ENCODE results near the gene PARD6G. TPM values are rescaled to one million over a fixed set of nuclear protein-coding genes. Genes with fewer than 3 reads are reported as not detected.

PARD6G gene
- total RNA-seq, 6 experiments from 2014 or later, result 0.34 to 0.66 (median 0.50) TPM

DNA sequence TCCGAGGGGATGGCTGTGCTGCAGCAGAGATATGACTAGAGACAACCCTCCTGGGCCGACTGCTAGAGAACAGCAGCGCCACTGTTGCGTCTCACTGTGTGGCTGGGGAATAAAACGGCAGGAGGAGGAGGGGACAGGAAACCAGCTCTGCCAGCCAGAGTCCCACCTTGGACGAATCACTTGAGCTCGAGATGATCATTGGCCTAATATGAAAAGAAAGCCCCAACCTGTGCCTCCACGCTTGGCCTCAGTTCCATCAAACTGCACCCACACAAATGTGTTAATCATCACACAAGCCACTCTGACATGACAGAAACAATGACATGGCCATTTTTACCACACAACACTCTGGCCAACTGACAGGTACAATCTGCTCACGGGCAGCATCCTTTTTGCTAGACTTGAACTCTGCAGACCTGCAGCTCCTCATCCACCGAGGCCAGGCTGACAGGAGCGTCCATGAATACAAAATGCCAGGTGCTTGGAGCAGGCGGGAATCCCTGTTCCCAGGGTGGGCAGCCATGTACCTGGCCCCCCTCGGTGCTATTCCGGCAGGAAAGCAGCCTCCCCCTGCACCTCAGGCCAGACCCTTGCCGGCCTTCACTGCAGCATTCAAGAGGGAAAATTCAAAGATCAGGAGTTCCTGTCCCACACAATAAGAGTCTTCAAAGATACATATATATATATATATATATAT is 52.3 kb downstream of the PARD6G start:
- no peak for DNase-seq
- Mint-ChIP-seq H3K36me3 (ENCODE audit: low read depth) (no peaks in the 10 kb centered on the region), H3K4me3 (no peak overlapping the region), H3K27ac (no peak overlapping the region), H3K27me3 (ENCODE audit: insufficient read depth) (peaks cover 39% of the 10 kb centered on the region), H3K9me3 (no peaks in the 10 kb centered on the region), H3K4me1 (ENCODE audit: low read depth) (peaks cover 13% of the 10 kb centered on the region)
- TF ChIP-seq, protein P1, sequence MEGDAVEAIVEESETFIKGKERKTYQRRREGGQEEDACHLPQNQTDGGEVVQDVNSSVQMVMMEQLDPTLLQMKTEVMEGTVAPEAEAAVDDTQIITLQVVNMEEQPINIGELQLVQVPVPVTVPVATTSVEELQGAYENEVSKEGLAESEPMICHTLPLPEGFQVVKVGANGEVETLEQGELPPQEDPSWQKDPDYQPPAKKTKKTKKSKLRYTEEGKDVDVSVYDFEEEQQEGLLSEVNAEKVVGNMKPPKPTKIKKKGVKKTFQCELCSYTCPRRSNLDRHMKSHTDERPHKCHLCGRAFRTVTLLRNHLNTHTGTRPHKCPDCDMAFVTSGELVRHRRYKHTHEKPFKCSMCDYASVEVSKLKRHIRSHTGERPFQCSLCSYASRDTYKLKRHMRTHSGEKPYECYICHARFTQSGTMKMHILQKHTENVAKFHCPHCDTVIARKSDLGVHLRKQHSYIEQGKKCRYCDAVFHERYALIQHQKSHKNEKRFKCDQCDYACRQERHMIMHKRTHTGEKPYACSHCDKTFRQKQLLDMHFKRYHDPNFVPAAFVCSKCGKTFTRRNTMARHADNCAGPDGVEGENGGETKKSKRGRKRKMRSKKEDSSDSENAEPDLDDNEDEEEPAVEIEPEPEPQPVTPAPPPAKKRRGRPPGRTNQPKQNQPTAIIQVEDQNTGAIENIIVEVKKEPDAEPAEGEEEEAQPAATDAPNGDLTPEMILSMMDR (IDR thresholded peaks at IDR 0.05), result no peak

DNA sequence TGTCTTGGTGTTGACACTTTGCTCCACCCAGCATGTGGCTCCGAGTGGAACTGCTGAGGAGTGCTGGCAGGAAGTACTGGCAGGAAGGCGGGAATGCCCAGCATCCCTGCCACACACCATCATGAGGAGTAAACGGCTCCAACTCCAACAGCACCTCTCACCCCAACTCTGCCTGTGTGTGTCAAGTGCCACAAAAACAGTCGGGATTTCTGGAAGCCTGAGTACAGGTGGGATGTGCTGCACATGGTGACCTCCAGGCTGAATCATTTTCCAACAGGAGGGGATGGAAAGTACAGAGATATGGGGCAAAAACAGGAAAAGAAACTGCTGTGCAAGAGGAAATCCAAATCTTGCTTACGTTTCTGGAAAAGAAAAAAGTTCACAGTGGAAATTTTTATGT is 53.6 kb downstream of the PARD6G start:
- Mint-ChIP-seq H3K9me3 (no peaks in the 10 kb centered on the region), H3K27me3 (ENCODE audit: insufficient read depth) (peaks cover 45% of the 10 kb centered on the region), H3K27ac (no peak overlapping the region), H3K4me3 (no peak overlapping the region), H3K36me3 (ENCODE audit: low read depth) (no peaks in the 10 kb centered on the region), H3K4me1 (ENCODE audit: low read depth) (peaks cover 13% of the 10 kb centered on the region)
- no peak for DNase-seq
- TF ChIP-seq, protein P1 (IDR thresholded peaks at IDR 0.05), result no peak

DNA sequence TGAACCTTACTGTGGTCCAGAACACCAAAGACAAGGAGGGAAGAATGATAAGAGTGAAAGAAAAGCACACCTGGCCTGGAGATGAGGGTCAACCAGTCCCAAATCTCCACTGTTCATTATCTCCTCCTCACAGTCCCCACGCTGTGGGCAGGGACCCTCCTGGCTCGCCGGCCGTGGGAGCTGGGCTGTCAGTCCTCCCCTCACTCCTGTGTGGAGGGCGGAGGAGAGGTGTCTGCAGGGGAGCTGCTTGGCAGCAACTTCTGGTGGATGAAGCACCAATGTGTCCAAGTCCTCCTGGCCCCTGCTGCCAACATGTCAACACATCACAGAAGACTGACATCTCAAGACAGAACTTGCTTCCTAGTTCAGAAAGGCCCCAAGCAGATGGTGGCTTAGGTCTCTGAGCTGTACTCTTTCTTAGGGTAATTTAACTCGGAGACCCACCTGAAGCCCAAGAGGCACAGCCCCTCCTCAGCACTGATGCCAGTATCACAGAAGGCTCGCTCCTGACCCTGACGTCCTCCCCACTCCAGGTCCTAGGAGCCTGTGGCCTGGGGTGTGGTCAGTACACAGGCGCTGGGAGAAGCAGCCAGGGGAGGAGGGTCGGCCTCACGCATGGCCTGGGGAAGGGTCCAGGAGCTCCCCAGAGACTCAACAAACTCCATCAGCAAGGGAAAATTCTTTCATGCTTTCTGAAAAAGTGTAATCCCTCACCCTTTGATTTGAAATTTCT is 54.5 kb downstream of the PARD6G start:
- Mint-ChIP-seq H3K36me3 (ENCODE audit: low read depth) (no peaks in the 10 kb centered on the region), H3K27ac (no peak overlapping the region), H3K4me1 (ENCODE audit: low read depth) (peaks cover 13% of the 10 kb centered on the region), H3K9me3 (no peaks in the 10 kb centered on the region), H3K4me3 (no peak overlapping the region), H3K27me3 (ENCODE audit: insufficient read depth) (peaks cover 47% of the 10 kb centered on the region)
- no peak for DNase-seq
- TF ChIP-seq, protein P1 (IDR thresholded peaks at IDR 0.05), result no peak

DNA sequence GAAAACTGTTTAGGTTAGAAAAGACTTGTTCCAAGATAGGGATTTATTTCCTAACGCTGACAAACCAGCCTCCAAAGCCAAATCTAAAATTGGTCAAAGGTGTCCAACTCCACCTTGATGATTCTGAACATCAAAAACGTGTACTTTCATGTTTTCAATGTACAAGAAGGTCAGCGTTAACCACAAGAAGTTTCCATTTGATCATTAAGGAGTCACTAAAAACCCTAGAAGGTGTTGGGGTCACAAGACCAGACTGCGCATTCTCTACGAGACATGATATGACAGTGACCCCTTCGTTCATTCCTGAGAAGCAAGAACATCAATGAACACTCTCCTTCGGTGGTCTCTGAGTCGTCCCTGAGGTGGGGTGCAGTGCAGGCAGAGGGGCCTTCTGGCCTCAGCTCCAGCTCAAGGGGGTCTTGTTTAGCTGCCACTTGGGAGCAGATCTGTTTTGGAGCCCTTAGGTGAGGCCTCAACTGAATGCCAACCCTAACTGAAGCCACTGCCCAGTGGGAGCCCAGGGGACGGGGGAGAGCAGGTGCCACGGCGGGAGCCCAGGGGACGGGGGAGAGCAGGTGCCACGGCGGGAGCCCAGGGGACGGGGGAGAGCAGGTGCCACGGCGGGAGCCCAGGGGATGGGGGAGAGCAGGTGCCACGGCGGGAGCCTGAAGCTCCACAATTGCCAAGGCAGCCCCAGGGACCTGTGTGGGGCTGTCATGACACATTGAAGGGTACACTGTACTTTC is 55.2 kb downstream of the PARD6G start:
- DNase-seq, result no peak
- H3K36me3 Mint-ChIP-seq (ENCODE audit: low read depth), result no peaks in the 10 kb centered on the region
- no peak overlapping the region for H3K27ac Mint-ChIP-seq
- H3K9me3 Mint-ChIP-seq, result no peaks in the 10 kb centered on the region
- TF ChIP-seq, protein P1 (IDR thresholded peaks at IDR 0.05), result no peak
- H3K4me3 Mint-ChIP-seq, result no peak overlapping the region
- peaks cover 5% of the 10 kb centered on the region for H3K4me1 Mint-ChIP-seq (ENCODE audit: low read depth)
- peaks cover 43% of the 10 kb centered on the region for H3K27me3 Mint-ChIP-seq (ENCODE audit: insufficient read depth)

DNA sequence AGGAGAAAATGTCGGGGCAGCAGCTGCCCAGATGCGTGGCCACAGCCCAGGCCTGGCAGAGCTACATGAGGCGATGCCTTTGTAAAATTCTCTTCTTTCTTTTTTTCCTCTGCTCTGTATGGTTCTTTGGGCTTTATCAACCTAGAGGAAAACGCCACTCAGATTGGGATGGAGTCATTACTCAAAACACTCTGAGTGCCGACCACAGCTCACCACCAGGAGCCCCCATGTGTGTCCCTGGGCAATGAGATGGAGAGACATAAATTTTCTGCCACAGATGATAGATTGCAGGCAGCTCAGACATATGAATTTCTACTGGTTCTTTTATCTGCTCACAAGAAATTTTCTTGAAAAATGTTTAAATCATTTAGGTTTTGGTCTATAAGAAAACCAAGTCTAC is 56.0 kb downstream of the PARD6G start:
- no peaks in the 10 kb centered on the region for H3K4me1 Mint-ChIP-seq (ENCODE audit: low read depth)
- H3K36me3 Mint-ChIP-seq (ENCODE audit: low read depth), result no peaks in the 10 kb centered on the region
- H3K27ac Mint-ChIP-seq, result no peak overlapping the region
- no peak overlapping the region for H3K4me3 Mint-ChIP-seq
- peaks cover 1% of the 10 kb centered on the region; the same call in 1 of the 2 replicates for H3K9me3 Mint-ChIP-seq
- DNase-seq, result no peak
- TF ChIP-seq, protein P1 (IDR thresholded peaks at IDR 0.05), result no peak
- peaks cover 40% of the 10 kb centered on the region for H3K27me3 Mint-ChIP-seq (ENCODE audit: insufficient read depth)
